Suppressor macrophage treated with lipopolysaccharide for 4 hours (primary cell): ENCODE results near the gene WSCD1.

ENCODE experiments used
- DNase-seq: peaks from one replicate; pipeline ENCODE4 v3.0.0-alpha.2; 2020

The WSCD1 gene

GRCh38 chr17:6069539-6070429, at the start of gene WSCD1:
TSS of gene WSCD1 (plus strand) at chr17:6070379. CDS start at chr17:6080659, 10,280 bp downstream.
- DNase-seq = no peak

- no peak for DNase-seq
Observed at GRCh38 chr17:6021011-6021400, 49.2 kb upstream of the WSCD1 start.

GRCh38 chr17:6021627-6022026, 48.6 kb upstream of the WSCD1 start:
- no peak for DNase-seq

GRCh38 chr17:6023036-6023831, 46.9 kb upstream of the WSCD1 start:
- no peak for DNase-seq

GRCh38 chr17:6024576-6024975, 45.6 kb upstream of the WSCD1 start:
- DNase-seq = no peak

- DNase-seq = no peak
Observed at GRCh38 chr17:6027342-6028024, 42.7 kb upstream of the WSCD1 start.

- no peak for DNase-seq
Observed at GRCh38 chr17:6028294-6028693, 41.9 kb upstream of the WSCD1 start.

GRCh38 chr17:6035801-6036394, 34.3 kb upstream of the WSCD1 start:
- no peak for DNase-seq

GRCh38 chr17:6040504-6040903, 29.7 kb upstream of the WSCD1 start:
- DNase-seq = no peak

GRCh38 chr17:6041246-6041645, 28.9 kb upstream of the WSCD1 start:
- DNase-seq = no peak

- no peak for DNase-seq
Observed at GRCh38 chr17:6043405-6043804, 26.8 kb upstream of the WSCD1 start.

GRCh38 chr17:6044261-6044660, 25.9 kb upstream of the WSCD1 start:
- no peak for DNase-seq

- DNase-seq = no peak
Observed at GRCh38 chr17:6045621-6046357, 24.4 kb upstream of the WSCD1 start.

- DNase-seq = no peak
Observed at GRCh38 chr17:6046431-6046830, 23.7 kb upstream of the WSCD1 start.

GRCh38 chr17:6046931-6047330, 23.2 kb upstream of the WSCD1 start:
- no peak for DNase-seq

- no peak for DNase-seq
Observed at GRCh38 chr17:6047966-6048365, 22.2 kb upstream of the WSCD1 start.

GRCh38 chr17:6048486-6048885, 21.7 kb upstream of the WSCD1 start:
- DNase-seq = no peak

- DNase-seq = no peak
Observed at GRCh38 chr17:6052926-6053325, 17.3 kb upstream of the WSCD1 start.

- DNase-seq = no peak
Observed at GRCh38 chr17:6054372-6054771, 15.8 kb upstream of the WSCD1 start.

GRCh38 chr17:6056104-6056503, 14.1 kb upstream of the WSCD1 start:
- DNase-seq = no peak

- no peak for DNase-seq
Observed at GRCh38 chr17:6057562-6057961, 12.6 kb upstream of the WSCD1 start.

- DNase-seq = no peak
Observed at GRCh38 chr17:6059406-6059805, 10.8 kb upstream of the WSCD1 start.
